Measurements from ENCODE around the gene BCL11A.

- TF ChIP-seq, protein P1, sequence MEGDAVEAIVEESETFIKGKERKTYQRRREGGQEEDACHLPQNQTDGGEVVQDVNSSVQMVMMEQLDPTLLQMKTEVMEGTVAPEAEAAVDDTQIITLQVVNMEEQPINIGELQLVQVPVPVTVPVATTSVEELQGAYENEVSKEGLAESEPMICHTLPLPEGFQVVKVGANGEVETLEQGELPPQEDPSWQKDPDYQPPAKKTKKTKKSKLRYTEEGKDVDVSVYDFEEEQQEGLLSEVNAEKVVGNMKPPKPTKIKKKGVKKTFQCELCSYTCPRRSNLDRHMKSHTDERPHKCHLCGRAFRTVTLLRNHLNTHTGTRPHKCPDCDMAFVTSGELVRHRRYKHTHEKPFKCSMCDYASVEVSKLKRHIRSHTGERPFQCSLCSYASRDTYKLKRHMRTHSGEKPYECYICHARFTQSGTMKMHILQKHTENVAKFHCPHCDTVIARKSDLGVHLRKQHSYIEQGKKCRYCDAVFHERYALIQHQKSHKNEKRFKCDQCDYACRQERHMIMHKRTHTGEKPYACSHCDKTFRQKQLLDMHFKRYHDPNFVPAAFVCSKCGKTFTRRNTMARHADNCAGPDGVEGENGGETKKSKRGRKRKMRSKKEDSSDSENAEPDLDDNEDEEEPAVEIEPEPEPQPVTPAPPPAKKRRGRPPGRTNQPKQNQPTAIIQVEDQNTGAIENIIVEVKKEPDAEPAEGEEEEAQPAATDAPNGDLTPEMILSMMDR (conservative IDR thresholded peaks at IDR 0.05; ENCODE audit: low read depth, low read length) = no peak
- TF ChIP-seq EZH2 (IDR thresholded peaks at IDR 0.05; ENCODE audit: borderline replicate concordance, low read depth, low read length, poor library complexity, severe bottlenecking) = no peak
Measured at GRCh38 chr2:60556175-60556574, 2.7 kb upstream of the BCL11A start.

Data from A673 (cell line).